ENCODE data around the gene SPINT2.
"Not testable (repeated sequence)": the region's sequence is repeated elsewhere in the genome, so short reads cannot be mapped to it uniquely, and the experiment has no call there.

Gene SPINT2, protein sequence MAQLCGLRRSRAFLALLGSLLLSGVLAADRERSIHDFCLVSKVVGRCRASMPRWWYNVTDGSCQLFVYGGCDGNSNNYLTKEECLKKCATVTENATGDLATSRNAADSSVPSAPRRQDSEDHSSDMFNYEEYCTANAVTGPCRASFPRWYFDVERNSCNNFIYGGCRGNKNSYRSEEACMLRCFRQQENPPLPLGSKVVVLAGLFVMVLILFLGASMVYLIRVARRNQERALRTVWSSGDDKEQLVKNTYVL

DNA sequence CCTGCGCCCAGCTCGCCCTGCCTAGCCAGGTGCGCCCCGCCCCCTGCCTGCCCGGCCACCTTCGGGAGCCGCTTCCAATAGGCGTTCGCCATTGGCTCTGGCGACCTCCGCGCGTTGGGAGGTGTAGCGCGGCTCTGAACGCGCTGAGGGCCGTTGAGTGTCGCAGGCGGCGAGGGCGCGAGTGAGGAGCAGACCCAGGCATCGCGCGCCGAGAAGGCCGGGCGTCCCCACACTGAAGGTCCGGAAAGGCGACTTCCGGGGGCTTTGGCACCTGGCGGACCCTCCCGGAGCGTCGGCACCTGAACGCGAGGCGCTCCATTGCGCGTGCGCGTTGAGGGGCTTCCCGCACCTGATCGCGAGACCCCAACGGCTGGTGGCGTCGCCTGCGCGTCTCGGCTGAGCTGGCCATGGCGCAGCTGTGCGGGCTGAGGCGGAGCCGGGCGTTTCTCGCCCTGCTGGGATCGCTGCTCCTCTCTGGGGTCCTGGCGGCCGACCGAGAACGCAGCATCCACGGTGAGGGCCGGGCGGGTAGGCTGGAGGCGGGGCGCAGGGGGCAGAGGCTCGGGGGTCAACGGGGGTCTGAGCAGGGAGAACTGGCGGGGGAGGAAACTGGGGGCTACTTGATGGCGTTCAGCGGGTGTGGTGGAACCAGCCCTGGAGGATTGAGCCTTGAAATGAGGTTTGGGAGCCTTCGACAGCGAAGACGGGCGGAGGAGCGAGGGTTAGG is at the start of gene SPINT2:
Gene SPINT2, plus strand, starts transcription at position 88 of the 727 bp plus-strand sequence. Its CDS starts 320 bp downstream, at position 408.
- DNase-seq = peak; percentile 82

DNA sequence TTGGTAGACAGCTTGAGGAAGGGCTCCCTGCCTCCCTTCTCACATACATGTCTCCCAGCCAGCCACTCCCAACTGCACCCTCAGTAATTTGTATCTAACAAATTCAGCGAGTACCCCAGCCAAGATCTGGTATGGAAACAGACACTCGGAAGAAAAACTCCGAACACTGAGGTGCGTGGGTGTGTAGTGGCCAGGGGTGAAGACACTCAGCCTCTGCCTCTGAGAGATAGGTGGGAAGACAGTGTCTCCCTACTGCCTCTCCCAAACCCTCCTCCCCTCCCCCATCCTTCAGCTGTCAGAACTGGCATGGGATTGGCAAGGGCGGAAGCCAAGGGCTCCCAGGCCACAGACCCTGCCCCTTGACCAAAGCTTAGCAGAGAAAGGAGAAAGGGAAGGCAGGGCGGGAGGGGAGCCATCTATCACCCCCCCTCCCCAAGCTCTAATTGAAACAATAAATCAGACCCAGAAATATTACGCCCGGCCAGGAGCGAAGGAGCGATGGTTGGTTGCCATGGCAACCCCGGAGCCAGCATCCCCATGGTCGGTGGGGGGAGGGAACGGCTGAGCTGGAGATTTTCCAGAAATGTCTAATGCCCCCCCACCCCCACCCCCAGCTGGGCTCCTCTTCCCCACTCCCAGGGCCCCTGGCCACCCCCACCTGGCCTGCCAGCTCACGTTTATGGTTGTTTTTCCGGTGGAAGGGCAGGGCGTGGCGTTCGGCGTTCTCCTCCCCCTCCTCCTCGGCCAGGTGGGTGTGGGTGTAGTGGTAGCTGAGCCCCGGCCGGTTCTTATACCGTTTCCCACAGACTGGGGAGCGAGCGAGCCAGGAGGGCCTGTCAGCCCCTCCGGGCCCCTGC is 47.4 kb upstream of the SPINT2 start:
- DNase-seq = no peak

DNA sequence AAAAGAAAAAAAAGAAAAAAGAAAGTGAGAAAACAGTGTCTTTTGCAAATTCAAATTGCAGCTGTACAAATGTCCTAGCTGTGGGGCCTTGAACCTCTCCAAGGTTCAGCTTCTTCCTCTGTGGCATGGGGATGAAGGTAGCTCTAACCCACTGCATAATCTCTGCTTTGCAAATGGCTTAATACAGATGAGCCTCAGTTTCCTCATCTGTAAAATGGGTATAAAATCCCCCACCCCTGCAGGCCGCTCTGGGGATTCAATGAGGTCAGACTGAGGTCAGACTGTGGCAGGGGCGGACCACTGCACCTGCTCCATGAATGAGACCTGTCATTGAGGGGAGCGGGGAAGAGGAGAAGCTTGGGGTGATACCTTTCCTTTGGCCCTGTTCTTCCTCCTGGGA is 46.2 kb upstream of the SPINT2 start:
- no peak for DNase-seq

DNA sequence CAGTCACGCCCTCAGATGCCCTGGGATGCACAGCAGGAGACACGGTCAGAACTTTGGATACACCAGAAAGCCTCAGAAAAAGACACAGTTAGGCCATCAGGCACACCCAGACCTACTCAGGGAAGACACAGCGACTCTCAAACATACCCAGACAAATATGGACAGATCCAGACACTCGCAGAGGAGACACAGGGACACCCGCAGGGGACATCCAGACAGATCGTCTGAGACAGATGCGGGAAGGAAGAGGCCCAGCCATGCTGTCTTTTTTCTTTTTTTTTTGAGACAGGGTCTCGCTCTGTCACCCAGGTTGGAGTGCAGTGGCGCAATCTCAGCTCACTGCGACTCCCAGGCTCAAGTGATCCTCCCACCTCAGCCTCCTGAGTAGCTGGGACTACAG is 45.2 kb upstream of the SPINT2 start:
- no peak for DNase-seq

DNA sequence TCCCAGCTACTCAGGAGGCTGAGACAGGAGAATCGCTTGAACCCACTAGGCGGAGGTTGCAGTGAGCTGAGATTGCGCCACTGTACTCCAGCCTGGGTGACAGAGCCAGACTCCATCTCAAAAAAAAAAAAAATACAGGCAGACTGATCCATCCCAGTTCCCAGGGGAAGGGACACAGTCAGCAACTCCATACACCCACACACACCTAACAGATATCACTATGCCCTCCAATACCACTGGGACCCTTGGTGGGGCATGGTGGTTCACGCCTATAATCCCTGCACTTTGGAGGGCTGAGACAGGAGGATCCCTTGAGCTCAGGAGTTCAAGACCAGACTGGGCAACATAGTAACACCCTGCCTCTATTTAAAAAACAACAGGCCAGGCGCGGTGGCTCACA is 43.0 kb upstream of the SPINT2 start:
- no peak for DNase-seq

DNA sequence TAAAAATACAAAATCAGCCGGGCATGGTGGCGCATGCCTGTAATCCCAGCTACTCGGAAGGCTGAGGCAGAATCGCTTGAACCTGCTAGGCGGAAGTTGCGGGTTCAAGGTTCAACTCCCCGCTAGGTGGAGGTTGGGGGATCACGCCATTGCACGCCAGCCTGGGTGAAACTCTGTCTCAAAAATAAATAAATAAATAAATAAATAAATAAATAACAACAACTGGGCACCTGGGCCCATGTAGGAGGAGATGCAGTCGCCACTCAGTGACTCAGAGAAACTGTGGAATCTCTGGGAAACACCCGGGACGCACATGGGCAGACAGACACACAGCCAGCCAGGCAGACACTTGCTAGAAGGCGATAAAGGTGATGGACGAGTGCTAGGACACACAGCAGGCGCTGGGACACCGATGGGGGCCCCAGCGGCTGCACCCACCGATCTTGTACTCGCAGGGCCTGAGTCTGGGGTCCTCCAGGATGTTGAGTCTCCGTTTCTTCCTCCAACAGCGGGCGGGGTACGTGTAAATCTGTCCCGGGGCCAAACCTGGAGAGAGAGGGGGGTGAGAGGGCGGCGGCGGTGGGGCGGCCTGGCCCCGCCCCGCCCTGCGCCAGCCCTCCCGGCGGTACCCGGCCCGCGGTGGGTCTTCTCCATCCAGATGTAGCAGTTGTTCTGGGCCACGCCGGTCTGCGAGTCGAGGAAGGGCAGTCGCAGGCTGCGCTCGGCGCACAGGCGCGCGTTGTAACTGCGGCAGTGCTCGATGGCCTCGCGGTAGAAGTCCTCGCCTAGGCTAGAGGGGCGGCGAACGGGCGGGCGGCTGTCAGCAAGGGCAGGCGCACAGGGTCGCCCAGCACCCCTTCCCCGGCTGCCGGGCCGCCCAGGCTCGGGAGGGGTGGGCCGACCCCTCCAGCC is 42.2 kb upstream of the SPINT2 start:
- DNase-seq = no peak

DNA sequence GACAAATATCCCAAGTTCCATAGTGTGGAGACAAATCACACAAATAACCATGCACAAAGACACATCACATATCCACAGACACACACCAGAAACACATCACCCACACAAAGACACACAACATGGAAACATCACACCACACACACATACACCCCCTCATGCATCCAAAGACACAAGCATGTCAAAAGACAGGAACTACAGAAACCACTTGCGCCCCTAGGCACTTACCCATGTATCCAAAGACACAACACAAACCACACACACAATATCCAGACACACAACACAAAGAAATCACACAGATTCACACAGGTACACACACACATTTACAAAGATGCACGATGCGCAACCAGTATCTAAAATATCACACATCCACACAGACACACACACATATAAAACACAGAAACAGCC is 41.3 kb upstream of the SPINT2 start:
- DNase-seq = no peak

DNA sequence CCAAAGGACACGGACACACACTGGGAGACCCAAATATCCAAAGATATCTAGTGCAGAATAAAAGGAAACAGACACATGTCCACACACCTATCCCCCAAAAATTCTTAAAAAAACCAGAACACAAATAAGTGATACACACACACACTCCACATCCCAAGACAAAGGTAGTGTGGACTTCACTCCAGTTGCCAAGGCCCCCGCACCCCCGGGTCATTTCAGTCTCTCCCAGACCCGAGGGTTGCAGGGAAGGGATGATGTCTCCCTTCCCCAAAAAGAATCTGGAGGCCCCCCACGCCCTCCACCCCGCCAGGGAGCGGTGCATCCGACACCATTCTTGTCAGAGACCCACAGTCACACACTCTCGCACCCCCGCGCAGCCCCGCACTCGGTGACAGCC is 40.8 kb upstream of the SPINT2 start:
- DNase-seq = no peak

DNA sequence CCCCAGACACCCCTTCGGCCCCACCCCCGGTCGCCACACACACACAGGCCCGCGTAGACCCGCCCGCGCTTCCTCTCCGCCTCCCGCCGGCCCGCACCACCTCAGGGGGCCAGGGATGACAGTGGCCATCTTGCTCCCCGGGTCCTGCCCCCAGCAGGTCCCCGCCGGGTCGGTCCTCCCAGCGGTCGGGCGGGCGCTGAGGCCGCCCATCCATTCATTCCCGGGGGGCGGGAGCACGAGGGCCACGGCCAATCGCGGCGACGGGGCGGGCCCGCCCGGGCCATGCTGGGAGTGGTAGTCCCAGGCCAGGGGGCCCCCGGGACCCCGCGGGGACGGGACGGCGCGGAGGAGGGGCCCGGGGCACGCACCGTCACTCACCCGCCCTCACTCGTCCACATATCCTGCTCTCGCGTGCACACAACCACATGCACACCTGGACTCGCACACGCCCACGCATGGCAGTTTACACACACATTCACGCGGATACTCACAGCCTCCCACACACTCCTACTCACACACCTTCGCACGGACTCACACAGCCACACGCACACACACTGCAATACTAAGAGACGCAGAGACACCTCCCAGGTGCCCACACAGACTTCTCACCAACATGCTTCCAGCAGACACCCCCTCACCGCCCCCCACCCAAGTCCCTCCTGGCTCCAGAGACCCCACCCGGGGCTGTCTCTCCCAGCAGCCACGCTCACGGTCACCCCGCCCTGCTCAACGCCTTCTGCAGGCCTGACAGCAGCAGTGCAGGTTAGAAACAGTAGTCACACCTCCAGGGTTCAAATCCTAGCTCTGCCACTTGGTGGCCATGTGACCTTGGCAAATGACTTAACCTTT is 40.1 kb upstream of the SPINT2 start, which contains the start of gene DPF1:
Gene DPF1, minus strand, starts transcription at position 209 of the 849 bp plus-strand sequence. Its CDS starts 80 bp downstream, at position 129.
- DNase-seq = peak; percentile 88

DNA sequence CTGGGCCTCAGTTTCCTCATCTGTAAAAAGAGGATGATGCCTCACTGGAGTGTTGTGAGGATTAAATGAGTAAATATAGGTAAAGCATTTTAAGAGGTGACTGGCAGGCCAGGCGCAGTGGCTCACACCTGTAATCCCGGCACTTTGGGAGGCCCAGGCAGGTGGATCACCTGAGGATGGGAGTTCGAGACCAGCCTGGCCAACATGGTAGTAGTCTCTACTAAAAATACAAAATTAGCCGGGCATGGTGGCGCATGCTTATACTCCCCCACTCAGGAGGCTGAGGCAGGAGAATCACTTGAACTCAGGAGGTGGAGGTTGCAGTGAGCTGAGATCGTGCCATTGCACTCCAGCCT is 39.5 kb upstream of the SPINT2 start:
- not testable (repeated sequence) for DNase-seq

DNA sequence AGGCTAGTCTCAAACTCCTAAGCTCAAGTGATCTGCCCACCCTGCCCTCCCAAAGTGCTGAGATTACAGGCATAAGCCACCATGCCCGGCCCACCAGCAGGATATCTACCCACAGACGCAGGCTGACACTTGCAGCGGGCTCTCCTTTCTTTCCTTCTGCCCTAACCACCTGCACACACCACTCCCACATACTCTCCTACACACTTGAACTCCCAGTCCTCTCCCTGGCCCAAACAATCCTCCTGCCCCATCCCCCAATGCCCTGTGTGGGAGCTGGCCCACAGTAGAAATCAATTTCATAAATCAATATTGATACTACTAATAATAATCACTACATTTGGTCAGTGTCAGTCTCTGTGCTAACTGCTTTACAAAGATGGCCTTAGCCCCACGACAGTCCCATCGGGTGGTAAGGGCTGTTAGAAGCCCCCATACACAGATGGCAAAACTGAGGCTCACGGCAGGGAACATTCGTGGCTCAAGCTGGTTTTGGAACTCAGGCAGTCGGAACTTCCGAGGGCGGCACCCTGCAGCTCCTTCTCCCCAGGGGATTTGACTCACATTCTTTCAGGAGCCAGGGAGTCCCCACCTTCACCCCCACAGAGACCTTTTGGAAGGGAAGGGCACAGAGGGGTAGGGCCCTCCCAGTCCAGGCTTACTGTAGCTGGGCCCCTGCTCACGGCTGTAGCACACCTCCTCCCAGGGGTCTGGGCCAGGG is 36.9 kb upstream of the SPINT2 start:
- DNase-seq = no peak

DNA sequence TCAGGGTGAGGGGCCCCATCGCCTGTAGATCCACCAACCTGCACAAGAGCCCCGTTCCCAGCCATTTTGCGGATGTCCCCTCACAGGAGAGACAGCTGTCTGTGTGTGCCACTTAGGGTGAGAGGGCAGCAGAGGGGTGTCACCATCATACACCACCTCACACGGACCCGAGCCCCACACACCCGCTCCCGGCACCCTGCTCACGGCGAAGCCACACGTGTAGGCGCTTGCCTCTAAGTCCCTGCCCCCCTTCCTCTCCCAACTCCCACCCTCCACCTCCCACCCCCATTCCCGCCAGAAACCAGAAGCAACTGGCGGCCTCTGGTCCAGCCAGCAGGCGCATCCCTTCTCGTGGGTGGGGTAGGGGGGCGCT is 36.4 kb upstream of the SPINT2 start:
- no peak for DNase-seq

DNA sequence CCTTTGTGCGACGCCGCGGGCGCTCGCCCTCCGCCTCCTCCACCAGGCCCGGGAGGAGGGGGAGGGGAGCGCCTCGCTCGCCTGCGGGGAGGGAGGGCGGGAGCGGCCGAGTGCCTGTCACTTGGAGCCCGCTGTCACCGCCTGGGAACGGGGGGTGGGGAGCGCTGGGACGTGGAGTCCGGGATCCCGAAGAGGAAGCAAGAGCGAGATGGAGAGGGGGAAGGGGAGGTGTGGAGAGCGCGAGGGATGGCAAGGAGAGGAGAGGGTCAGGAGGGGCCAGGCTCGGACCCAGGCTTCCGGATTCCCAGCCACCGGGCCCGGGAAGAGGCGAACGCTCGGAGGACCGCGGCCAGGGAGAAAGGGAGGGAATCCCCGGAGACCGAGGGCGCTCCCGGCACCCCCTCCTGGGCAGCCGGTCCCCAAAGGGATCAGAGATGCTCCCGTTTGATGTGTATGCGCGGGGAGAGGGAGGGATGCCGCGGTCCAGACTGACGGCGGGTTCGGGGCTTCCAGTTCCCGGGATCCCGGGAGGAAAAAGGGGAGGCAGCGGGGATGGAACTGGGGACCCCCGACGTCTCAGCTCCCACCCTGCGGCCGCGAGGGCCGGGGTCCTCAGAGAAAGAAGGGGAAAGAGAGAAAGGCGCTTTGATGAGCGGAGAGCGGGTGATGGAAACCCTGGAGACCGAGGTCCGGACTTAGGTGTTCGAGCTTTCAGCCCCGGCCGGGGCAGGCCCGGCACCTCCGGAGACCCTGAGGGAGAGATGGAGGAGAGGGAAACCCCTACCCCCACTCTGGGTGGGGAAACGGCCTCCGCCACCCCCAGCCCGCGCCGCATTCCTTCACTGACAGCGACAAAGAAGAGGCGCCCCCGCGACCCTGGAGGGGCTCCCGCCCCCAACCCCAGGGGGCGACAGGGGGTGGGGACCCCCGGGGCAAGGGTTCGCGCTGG is 35.6 kb upstream of the SPINT2 start:
- no peak for DNase-seq

DNA sequence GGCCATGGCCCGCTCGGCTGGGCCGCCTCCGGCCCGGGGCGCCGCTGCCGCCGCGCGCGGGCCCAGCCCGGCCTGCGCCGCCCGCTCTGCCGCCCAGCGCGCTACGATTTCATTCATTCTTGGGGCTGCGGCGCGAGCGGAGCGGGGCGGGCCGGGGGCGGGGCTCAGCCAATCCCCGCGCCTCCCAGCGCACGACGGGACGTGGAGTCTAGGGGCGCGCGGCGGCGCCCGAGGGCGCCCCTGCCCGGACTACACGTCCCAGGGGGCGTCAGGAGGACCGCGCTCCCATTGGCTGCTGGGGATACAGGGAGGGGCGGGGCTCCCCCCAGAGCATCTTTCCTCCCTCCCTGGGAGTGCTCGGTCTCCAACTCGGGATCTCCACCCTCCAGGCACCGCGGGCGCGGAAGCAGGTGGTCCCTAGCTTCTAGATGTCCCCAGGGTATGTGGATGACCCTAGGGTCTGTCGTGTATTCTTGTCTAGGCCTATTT is 34.7 kb upstream of the SPINT2 start:
- DNase-seq = peak; percentile 87

DNA sequence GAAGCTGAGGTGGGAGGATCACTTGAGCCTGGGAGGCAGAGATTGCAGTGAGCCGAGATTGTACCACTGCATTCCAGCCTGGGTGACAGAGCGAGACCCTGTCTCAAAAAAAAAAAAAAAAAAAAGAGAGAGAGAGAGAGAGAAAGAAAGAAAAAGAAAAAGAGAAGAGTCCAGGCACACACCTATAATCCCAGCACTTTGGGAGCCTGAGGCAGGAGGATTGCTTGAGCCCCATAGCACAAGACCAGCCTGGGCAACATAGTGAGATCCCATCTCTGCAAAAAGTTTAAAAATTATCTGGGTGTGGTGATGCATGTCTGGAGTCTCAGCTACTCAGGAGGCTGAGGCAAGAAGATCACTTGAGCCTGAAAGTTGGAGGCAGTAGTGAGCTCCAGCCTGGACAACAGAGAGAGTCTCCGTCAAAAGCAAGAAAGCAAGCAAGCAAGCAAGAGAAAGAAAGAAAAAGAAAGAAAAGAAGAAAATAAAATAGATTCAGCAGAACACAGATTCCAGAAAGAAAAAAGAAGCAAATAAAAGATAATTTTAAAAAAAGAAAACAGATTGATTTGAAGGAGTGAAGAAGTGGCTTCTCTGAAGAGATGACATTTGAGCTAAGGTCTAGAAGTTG is 33.8 kb upstream of the SPINT2 start:
- not testable (repeated sequence) for DNase-seq

DNA sequence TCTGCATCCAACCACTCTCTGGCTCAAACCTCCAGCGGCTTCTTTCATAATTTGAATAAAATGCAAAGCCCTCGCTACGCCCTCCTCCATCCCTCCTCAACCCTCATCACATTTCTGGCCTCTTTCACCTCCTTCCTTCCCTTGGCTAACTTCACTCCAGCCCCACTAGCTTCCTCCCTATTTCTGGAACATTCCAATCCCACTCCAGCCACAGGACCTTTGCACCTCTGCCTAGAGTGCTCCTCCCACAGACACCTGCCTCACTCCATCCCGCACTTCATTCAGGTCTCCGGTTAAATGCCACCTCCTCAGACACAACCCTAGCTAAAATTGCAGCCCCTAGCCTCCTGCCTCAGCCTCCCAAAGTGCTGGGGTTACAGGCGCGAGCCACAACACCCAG is 32.5 kb upstream of the SPINT2 start:
- no peak for DNase-seq

DNA sequence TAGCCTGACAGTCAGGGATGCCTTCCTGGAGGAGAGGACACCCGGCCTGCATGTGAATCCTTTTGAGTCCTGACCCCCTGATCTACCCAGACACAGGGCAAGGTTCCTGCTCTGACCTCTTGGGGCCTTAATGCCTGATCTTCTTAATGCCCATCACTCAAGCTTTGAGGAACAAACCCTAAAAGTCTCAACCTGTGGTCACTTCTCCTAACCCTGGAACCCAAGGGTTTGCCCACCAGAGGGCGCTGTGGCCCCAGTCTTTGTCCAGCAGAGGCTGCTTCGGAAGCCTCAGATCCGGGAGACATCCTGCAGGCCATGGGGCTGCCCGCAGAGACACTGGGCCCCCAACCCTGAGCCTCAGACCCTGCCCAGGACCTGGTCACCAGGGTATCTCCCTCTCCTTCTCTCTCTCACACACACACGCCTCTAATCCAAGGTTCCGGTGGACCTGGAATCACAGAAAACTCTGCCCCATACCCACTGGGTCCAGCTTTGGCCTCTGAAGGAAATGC is 30.6 kb upstream of the SPINT2 start:
- peak; percentile 99 for DNase-seq

DNA sequence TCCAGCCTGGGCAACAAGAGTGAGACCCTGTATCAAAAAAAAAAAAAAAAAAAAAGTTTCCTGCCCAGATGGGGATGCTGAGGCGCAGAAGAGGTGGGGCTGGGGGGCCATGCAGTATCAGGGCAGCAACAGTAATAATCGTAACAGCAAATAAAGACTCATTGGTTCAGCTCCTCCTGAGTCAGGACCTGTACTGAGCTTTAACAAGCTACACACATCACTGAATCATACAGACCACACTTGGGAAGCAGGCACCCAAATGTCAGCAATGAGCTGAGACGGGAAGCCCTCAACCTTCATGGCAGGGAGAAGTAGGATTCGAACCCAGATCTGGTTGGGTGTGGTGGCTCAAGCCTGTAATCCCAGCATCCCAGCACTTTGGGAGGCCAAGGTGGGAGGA is 29.8 kb upstream of the SPINT2 start:
- DNase-seq = no peak

DNA sequence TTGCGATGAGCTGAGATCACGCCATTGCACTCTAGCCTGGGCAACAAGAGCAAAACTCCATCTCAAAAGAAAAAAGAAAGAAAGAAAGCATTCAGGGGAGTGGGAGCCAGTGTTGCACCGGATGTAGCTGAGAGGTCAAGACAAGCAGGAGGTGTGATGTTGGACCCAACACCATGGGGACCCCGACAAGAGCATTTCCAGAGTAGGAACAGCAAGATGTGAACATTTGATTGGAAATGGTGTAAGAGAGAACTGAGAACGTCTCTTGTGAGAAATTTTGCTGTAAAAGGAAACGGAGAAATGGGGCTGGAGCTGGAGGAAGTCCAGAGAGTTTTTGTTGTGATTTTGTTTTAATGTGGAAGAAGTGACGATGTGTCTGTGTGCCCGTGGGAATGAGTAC is 24.6 kb upstream of the SPINT2 start:
- DNase-seq = no peak
